Uterus (tissue), 2 donors: Measurements from ENCODE around the gene IMPDH2.

Experiments
- CTCF ChIP-seq, 4 experiments: fragments of 200-600 bp in 2 of 4; fragments of 450-650 bp in 2 of 4; sonication (generic) in 2 of 4; IDR thresholded peaks; one replicate each; pipeline ENCODE4 v1.5.1; 2016 to 2019; ENCODE audit warnings: antibody characterized with exemption in 4 of 4, mild to moderate bottlenecking in 2 of 4, moderate library complexity in 1 of 4
- POLR2A ChIP-seq, 2 donors: fragments of 450-650 bp; IDR thresholded peaks; one replicate each; pipeline ENCODE4 v1.6.1; 2016; ENCODE audit warnings: antibody characterized with exemption in 2 of 2, mild to moderate bottlenecking in 1 of 2, moderate library complexity in 1 of 2

GRCh38 chr3:49005998-49006397 lies 23.2 kb downstream of the IMPDH2 start:
- TF ChIP-seq CTCF (IDR thresholded peaks at IDR 0.05): no peak
- TF ChIP-seq POLR2A (IDR thresholded peaks at IDR 0.05): no peak
